Measurements from ENCODE around the gene CD47.

- TF ChIP-seq CTCF (IDR thresholded peaks at IDR 0.05; ENCODE audit: poor library complexity) (no peak), EZH2phosphoT487 (IDR thresholded peaks at IDR 0.05; ENCODE audit: low read depth, severe bottlenecking, unreplicated experiment) (no peak), EZH2 (IDR thresholded peaks at IDR 0.05; ENCODE audit: borderline replicate concordance) (no peak)
Observed at GRCh38 chr3:108030960-108031359, 59.9 kb downstream of the CD47 start.
